Smooth muscle cell (in vitro differentiated cells): ENCODE measurements around the gene SYNE2. TPM values are rescaled to one million over a fixed set of nuclear protein-coding genes. Genes with fewer than 3 reads are reported as not detected.

Experiments
- DNase-seq: peaks from one replicate; lab custom pipeline; 2025; ENCODE audit not compliant: unreplicated experiment; lab: John Stamatoyannopoulos, UW
- H2AFZ ChIP-seq: fragments of 200-600 bp; sonication (generic); 2 replicates; pipeline ENCODE4 v1.6.0; 2016; ENCODE audit warnings: antibody characterized with exemption, low read depth, mild to moderate bottlenecking
- H3F3A ChIP-seq: fragments of 200-600 bp; sonication (generic); 2 replicates; pipeline ENCODE4 v1.6.0; 2017; ENCODE audit warnings: antibody characterized with exemption, low read depth
- H3K27ac ChIP-seq: fragments of 200-600 bp; sonication (generic); 2 replicates; pipeline ENCODE4 v1.5.1; 2016; ENCODE audit warnings: low read depth, mild to moderate bottlenecking
- H3K27me3 ChIP-seq: fragments of 200-600 bp; sonication (generic); 2 replicates; pipeline ENCODE4 v1.6.1; 2016; ENCODE audit warnings: low read depth, mild to moderate bottlenecking
- H3K36me3 ChIP-seq: fragments of 200-600 bp; sonication (generic); 2 replicates; pipeline ENCODE4 v1.5.1; 2016; ENCODE audit warnings: low read depth
- H3K4me1 ChIP-seq: fragments of 200-600 bp; sonication (generic); 2 replicates; pipeline ENCODE4 v1.5.1; 2016; ENCODE audit warnings: low read depth
- H3K4me2 ChIP-seq: fragments of 200-600 bp; sonication (generic); 2 replicates; pipeline ENCODE4 v1.6.0; 2016; ENCODE audit warnings: mild to moderate bottlenecking
- H3K4me3 ChIP-seq: fragments of 200-600 bp; sonication (generic); 2 replicates; pipeline ENCODE4 v1.5.1; 2016; ENCODE audit warnings: mild to moderate bottlenecking
- H3K79me2 ChIP-seq: fragments of 200-600 bp; sonication (generic); 2 replicates; pipeline ENCODE4 v1.6.0; 2016; ENCODE audit warnings: low read depth, mild to moderate bottlenecking
- H3K9ac ChIP-seq: fragments of 200-600 bp; sonication (generic); 2 replicates; pipeline ENCODE4 v1.6.0; 2016; ENCODE audit warnings: low read depth
- H3K9me3 ChIP-seq: fragments of 200-600 bp; sonication (generic); replicated peaks from 2 replicates; pipeline ENCODE4 v1.5.1; 2016; ENCODE audit warnings: low read depth
- H4K20me1 ChIP-seq: fragments of 200-600 bp; sonication (generic); 2 replicates; pipeline ENCODE4 v1.6.0; 2016; ENCODE audit warnings: low read depth
- CTCF ChIP-seq: fragments of 200-600 bp; sonication (generic); IDR thresholded peaks from 2 replicates; pipeline ENCODE4 v1.5.1; 2017; ENCODE audit warnings: borderline replicate concordance, mild to moderate bottlenecking, antibody characterized with exemption; ENCODE audit not compliant: insufficient read depth, poor library complexity, severe bottlenecking
- WGBS: methylation state at CpG from one replicate; pipeline ENCODE4 v1.1.7; 2016; ENCODE audit warnings: low lambda C conversion rate; 5-methylcytosine and 5-hydroxymethylcytosine counted together
- polyA plus RNA-seq: library from polyadenylated mRNA; unstranded; fragments of >200 nt; fragmentation: Nextera tagmentation; extraction: Ambion mirVana; gene quantifications from 2 replicates; pipeline ENCODE4 v1.2.1, GENCODE V29; 2016
- total RNA-seq: library from RNA; depleted of rRNA; stranded (reverse); fragments of >200 nt; gene quantifications from 2 replicates; pipeline ENCODE4 v1.2.3, GENCODE V29; 2014

Gene SYNE2
- total and polyA plus RNA-seq, 2 experiments from 2014 or later, result 4.8 to 20.9 TPM

DNA sequence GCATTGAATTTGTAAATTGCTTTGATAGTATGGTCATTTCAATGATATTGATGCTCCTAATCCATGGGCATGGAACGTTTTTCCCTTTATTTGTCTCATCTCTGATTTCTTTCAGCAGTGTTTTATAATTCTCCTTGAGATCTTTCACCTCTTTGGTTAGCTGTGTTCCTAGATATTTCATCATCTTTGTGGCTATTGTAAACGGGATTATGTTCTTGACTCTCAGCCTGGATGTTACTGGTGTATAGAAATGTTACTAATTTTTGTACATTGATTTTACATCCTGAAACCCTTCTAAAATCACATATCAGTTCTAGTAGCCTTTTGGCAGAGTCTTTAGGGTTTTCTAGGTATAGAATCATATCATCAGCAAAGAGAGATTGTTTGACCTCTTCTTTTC, 52.6 kb downstream of the SYNE2 start:
- peaks cover 7% of the 10 kb centered on the region for H3K4me1 ChIP-seq
- no peak overlapping the region for H2AFZ ChIP-seq
- WGBS, result 90% methylated on average over 2 of the region's 2 CpGs
- no peaks in the 10 kb centered on the region for H3K36me3 ChIP-seq
- H4K20me1 ChIP-seq, result no peaks in the 10 kb centered on the region
- H3K9me3 ChIP-seq, result no peaks in the 10 kb centered on the region
- DNase-seq, result no peak
- H3K4me2 ChIP-seq, result no peak overlapping the region
- H3K27me3 ChIP-seq, result no peaks in the 10 kb centered on the region
- H3K27ac ChIP-seq, result no peak overlapping the region
- no peak overlapping the region for H3K4me3 ChIP-seq
- H3K79me2 ChIP-seq, result no peaks in the 10 kb centered on the region
- H3F3A ChIP-seq, result no peaks in the 10 kb centered on the region
- H3K9ac ChIP-seq, result no peak overlapping the region
- TF ChIP-seq CTCF, result no peak

DNA sequence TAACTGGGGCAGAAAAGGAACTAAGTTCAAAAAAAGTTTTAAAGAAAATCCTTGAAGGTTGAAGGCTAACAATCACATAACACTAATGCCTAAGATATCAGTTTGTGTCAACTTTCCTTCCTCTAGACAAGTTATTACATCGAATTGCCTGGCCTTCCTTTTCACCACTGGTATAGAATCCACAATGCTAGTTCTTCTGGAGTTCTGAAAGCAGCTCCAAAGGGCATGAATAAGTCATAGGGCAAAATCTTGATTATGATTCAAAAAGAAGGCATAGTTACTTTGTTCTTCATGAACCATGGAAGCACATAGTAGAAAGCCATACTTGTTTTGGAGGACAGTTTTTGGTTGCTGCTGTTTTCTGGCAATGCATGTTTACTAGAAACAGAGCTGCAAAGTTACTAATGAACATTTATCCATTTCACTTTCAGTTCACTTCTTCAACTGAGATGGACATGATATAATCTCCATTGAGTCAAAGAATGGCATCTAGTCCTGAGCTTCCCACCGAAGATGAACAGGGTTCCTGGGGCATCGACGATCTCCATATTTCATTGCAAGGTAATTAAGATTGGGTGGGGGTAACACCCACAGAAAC, 56.0 kb downstream of the SYNE2 start:
- Histone ChIP-seq H3K79me2 (no peaks in the 10 kb centered on the region), H3K36me3 (no peaks in the 10 kb centered on the region), H3K4me3 (no peak overlapping the region), H3K9me3 (no peaks in the 10 kb centered on the region), H3K27ac (no peak overlapping the region), H2AFZ (peak overlapping the region; percentile 6), H3K9ac (no peak overlapping the region), H3F3A (no peaks in the 10 kb centered on the region), H4K20me1 (no peaks in the 10 kb centered on the region), H3K4me2 (peak overlapping the region; percentile 49), H3K27me3 (no peaks in the 10 kb centered on the region), H3K4me1 (peaks cover 17% of the 10 kb centered on the region)
- WGBS, result 84% methylated on average over 4 of the region's 4 CpGs
- TF ChIP-seq CTCF, result no peak
- DNase-seq, result no peak

GRCh38 chr14:63909984-63910383, 57.2 kb downstream of the SYNE2 start:
- TF ChIP-seq CTCF, result no peak
- Histone ChIP-seq H4K20me1 (no peaks in the 10 kb centered on the region), H3K79me2 (no peaks in the 10 kb centered on the region), H2AFZ (no peak overlapping the region), H3K27ac (peak overlapping the region; percentile 14), H3F3A (no peaks in the 10 kb centered on the region), H3K4me3 (no peak overlapping the region), H3K4me2 (peak overlapping the region; percentile 28), H3K4me1 (peaks cover 17% of the 10 kb centered on the region), H3K9ac (no peak overlapping the region), H3K9me3 (no peaks in the 10 kb centered on the region), H3K27me3 (no peaks in the 10 kb centered on the region), H3K36me3 (no peaks in the 10 kb centered on the region)
- no peak for DNase-seq
